Thyroid gland (tissue), 4 donors: ENCODE data around the gene ROBO2.

Source experiments
- CTCF ChIP-seq, 6 experiments: fragments of 200-600 bp in 3 of 6; fragments of 450-650 bp in 3 of 6; sonication (generic) in 3 of 6; IDR thresholded peaks; one replicate each; pipeline ENCODE4 v1.5.1; 2016 to 2019; ENCODE audit warnings: antibody characterized with exemption in 6 of 6, mild to moderate bottlenecking in 2 of 6, inconsistent platforms in 1 of 6, moderate library complexity in 1 of 6
- POLR2A ChIP-seq, 2 donors: fragments of 450-650 bp; IDR thresholded peaks; one replicate each; pipeline ENCODE4 v1.6.1; 2017; ENCODE audit warnings: antibody characterized with exemption in 2 of 2, mild to moderate bottlenecking in 2 of 2, moderate library complexity in 1 of 2

DNA sequence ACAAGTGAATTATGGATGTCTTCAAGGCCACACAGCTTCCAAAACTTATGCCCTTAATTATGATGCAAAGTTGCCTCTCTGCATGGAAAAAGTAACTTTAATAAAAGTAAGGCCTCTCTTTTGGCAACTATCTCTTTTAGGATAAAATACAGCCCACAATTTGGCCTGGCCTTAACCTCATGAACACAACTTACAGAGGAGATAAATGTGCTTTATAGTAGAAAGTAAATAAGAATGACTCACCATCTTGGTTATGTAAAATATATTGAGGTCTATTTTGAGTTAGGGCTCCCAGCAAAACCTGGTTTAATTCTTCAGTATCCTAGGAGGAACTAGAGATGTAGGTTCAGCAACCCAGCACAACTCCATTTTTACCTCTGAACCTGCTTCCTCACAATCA lies 164.0 kb downstream of the ROBO2 start:
- TF ChIP-seq CTCF (IDR thresholded peaks at IDR 0.05) (no peak), POLR2A (IDR thresholded peaks at IDR 0.05) (no peak)
